ENCODE results near the gene SUCNR1.
"Not testable (repeated sequence)": the region's sequence is repeated elsewhere in the genome, so short reads cannot be mapped to it uniquely, and the experiment has no call there.

Gene SUCNR1

DNA sequence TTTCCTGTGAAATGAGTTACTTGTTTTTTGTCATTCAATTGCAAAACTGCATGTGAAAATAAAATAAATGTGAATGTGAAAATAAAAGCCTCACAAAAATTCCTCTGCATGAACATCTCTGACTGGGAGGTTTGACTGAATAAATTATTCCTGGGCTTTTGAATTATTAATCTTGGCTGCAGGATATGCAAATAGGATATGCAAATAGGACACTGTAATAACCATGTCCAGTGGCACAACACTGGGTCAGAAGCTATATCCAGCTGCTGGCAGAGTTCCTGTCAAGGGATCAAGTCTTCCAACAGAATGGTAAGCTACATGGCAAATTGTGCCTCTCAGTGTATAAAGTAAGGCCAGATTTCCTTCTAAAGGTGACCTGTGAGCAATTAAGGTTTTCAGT, at the start of gene SUCNR1:
SUCNR1 (plus strand) TSS at position 246 of the 400 bp plus-strand sequence. CDS start 6,250 bp downstream, outside the sequence.
- no peak for DNase-seq

- no peak for DNase-seq
Observed at GRCh38 chr3:151827816-151828215, 45.6 kb upstream of the SUCNR1 start.

GRCh38 chr3:151835751-151836525, 37.5 kb upstream of the SUCNR1 start:
- no peak for DNase-seq

DNA sequence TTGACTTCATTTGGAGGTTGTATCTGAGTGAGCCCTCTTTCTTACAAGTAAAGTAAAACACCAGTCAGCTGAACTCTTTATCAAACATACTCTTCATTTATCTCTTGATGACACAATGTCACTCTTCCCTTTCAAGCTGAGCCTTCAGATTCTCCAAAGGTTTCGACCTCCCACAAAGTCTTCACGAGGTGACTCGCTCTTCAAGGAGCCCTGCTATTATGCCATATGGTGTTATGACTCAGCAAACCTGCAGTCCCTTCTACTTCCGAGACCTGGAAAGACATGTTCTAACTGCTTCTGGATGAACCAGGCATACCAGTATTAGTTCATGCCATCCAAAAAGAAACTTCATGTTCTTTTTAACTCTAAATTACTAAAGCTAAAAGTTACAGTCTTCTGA, 36.4 kb upstream of the SUCNR1 start:
- no peak for DNase-seq

DNA sequence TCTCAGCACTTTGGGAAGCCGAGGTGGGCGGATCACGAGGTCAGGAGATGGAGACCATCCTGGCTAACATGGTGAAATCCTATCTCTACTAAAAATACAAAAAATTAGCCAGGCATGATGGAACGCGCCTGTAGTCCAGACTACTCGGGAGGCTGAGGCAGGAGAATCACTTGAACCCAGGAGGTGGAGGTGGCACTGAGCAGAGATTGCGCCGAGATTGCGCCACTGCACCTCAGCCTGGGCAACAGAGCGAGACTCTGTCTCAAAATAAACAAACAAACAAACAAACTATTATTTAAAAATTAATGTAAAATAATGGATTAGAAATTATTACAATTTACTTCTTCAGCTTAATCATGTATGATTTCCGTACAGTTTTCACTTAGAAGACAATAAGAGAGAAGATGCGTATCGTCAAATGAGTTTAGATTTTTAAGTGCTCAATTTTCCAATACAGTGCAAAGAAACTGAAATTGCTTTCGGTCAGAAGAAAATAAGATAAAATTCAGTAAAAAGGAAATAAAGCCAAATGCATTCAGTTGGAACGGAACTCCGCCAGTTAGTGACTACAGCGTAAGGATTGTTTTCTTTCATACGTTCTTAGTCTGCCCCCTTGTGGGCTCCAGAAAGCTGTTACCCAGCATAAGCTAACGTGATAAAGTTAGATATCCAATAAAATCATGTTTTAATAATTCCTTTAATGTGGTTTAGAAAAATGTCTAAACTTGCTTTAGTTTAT, 34.7 kb upstream of the SUCNR1 start:
- DNase-seq = peak; percentile 50

GRCh38 chr3:151839313-151839631, 34.2 kb upstream of the SUCNR1 start:
- DNase-seq = no peak

DNA sequence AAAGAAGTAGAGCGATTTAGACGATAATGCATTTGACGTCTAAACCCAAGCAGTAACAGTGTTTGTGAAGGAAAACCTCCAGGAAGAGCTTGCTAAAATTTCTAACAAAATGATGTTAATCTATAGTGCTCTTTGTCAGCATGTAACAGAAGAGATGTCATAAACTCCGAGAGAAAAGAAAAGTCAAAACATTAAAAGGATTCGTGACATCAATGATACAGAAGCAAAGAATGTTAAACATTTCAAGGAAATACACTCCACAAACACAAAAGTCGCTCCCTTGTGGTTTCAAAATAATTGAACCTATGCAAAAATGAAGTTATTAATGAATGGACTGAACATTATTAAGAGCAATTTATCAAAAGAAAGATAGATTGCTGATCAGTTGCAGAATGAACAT, 31.6 kb upstream of the SUCNR1 start:
- no peak for DNase-seq

- DNase-seq = peak; percentile 1
Observed at GRCh38 chr3:151843275-151843674, 30.2 kb upstream of the SUCNR1 start.

DNA sequence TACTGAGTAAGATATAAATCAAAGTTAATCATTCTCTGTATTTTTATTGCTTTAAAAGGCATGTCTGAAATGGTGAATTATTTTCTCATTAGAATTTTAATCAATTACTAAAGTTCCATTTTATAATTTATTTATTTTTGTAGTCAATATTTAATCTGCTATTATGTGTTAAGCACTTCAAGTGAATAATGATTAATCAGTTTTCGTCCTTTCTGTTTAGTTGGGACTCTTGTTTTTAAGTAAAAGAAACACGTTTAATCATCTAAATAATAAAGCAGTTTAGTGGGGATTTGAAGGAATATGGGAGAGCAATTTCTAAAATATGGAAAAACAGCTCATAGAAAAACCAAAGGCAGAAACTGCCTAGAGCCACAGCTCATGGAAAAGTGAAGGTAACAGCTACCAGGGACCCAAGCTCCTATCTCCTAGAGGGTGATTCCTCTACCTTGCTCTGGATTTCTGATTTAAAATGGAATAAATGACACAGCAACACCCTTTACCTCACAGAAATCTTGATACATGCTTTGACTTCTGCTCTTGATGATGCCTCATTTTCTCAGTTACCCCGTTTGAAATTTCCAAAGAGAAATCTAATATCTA, 28.0 kb upstream of the SUCNR1 start:
- no peak for DNase-seq

DNA sequence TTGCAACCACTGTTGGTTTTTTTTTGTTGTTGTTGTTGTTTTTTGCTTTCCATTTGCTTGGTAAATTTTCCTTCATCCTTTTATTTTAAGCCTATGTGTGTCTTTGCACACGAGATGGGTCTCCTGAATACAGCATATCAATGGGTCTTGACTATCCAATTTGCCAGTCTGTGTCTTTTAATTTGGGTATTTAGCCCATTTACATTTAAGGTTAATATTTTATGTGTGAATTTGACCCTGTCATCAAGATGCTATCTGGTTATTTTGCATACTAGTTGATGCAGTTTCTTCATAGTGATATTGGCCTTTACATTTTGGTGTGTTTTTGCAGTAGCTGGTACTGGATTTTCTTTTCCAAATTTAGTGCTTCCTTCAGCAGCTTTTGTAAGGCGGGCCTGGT, 23.4 kb upstream of the SUCNR1 start:
- DNase-seq = not testable (repeated sequence)

DNA sequence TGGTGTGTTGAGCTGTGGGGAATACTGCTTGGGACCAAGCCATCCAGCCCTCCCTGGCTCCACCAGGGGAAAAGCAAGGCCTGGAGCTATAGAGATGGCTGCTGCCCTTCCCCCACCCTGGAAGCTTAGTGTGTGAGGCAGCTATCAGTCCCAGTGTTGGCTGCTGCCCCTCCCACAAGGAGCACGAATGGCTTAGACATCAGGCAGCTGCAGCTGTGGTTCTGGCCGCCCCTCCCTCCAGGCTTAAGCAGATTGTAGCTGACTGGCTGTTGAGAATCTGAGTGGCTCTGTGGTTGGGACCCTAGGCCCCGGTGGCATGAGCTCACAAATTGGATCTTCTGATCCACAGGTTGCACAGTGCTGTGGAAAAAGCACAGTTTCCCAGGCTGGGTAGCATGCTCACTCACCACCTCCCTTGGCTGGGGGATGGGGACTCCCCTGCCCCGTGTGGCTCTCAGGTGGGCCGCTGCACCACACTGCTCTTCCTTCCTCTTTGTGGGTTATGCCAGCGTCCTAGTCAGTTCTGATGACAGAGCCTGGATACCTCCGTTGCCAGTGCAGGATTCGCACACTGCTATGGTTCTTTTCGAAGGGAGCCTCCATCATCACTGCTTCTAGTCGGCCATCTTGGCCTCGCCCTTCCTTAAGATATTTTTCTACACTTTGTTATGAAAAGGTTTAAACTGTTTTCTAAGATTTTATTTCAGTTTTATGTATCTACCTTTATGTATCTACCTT, 21.2 kb upstream of the SUCNR1 start:
- no peak for DNase-seq

DNA sequence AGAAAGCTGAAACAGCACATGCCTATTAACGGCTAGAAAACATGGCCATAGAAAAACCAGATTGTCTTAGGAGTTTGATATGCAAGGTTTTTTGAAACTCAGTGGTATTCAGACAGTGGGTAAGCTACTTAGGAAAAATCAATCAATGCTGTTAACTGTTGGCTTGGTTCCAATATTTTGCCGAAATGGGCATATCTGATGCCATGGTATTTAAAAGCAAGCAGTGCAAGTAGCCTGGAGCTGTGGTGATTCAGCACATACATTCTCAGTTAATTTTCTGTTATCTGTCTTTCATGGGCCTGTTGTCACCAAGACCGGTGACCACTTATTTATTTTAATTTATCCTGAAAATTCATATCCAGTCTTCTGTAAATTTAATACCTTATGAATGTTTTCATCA, 17.3 kb upstream of the SUCNR1 start:
- DNase-seq = peak; percentile 13

- DNase-seq = no peak
Observed at GRCh38 chr3:151856641-151857040, 16.8 kb upstream of the SUCNR1 start.

DNA sequence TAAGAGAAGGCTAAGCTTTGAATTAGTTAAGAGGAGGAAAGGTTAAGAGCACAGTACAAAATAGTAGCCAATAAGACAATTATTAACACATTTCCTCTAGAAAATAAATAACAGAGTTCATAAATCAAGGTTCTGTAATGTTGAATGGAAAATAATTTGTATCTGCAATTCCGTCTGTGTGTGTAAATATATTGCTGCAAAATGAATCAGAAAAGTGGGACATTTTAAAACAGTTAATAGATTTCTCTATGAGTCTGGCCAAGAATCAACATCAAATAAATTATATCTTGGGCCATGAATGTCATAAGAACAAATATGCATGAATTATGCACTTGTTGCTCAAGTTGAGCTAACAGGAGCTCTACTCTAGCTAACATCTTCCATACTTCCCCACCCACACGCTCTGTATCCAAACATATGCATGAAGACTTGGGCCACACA, 14.2 kb upstream of the SUCNR1 start:
- no peak for DNase-seq

DNA sequence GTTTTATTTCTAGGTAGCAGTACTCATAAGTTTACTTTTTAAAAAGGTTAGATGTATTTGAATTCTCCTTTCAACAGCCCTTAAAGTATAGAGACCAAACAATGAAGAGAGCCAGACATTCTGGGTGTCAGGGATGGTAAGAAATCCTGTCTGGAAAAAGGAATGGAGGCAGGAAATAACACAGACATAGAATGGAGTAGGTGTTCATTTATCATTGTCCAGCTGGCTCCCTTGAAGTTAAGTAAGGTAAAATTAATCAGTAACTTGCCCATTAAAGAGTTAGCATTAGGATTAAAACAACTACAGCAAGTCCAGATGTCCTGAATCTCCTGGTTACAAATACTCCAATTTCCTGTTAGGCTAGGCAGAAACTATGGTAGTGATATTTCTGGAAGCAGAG, 13.5 kb upstream of the SUCNR1 start:
- no peak for DNase-seq

DNA sequence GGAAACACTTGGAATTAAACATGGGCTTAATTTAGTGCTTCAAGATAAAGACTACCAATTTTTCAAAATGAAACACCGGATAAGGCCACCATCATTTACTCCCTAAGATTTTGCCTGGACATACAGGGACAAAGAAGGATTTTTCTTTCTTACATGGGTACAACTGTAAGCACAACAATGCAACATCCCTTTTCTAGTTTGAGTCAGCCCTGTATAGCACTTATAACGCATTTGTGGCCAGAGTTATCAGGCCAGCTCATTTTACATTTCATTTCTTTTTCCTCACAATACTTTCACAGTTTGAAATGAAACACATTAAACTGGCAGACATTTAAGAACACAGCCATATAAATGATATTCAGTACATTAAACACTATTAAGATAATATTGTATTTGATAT, 9.8 kb upstream of the SUCNR1 start:
- no peak for DNase-seq

DNA sequence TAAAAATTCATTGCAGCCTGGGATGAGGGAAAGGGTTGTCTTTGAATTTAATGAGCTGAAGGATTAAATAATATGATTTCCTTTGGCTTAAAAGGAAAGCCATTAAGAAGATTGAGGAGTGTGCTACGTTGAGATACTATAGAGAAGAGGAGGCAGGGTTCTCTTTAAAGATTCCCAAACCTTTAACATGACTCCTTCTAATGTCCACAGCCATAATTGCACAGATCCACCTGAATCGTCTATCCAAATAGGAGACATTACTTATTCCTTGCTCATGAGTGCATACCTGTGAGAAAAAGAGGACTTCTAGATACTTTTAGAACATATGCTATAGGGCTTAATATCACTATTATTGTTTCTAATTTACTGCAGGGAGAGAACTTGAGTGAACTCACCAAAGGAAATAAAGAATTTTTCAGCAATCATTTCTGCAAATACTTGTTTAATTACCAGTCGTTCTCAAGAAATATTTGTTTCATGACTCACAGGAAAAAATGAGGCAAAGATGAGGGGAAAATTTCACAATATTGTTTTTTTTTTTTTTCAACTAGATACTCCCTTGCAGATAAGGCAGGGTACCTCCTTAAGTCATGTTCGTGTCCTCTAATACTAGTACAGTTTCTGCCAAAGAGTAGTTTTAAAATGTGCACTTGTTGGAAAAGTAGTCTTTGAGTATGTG, 8.9 kb upstream of the SUCNR1 start:
- DNase-seq = no peak

GRCh38 chr3:151866711-151867410, 6.6 kb upstream of the SUCNR1 start:
- DNase-seq = no peak

GRCh38 chr3:151867666-151868065, 5.8 kb upstream of the SUCNR1 start:
- DNase-seq = no peak

GRCh38 chr3:151869181-151869580, 4.3 kb upstream of the SUCNR1 start:
- DNase-seq = no peak

GRCh38 chr3:151871639-151872468, 1.6 kb upstream of the SUCNR1 start:
- DNase-seq = no peak
